ENCODE data around the gene SNX19. TPM values are rescaled to one million over a fixed set of nuclear protein-coding genes. Genes with fewer than 3 reads are reported as not detected.

SNX19 gene
- polyA plus RNA-seq, 1 of the 3 experiments (the other 2 are of a cell fraction): 16.6 TPM

DNA sequence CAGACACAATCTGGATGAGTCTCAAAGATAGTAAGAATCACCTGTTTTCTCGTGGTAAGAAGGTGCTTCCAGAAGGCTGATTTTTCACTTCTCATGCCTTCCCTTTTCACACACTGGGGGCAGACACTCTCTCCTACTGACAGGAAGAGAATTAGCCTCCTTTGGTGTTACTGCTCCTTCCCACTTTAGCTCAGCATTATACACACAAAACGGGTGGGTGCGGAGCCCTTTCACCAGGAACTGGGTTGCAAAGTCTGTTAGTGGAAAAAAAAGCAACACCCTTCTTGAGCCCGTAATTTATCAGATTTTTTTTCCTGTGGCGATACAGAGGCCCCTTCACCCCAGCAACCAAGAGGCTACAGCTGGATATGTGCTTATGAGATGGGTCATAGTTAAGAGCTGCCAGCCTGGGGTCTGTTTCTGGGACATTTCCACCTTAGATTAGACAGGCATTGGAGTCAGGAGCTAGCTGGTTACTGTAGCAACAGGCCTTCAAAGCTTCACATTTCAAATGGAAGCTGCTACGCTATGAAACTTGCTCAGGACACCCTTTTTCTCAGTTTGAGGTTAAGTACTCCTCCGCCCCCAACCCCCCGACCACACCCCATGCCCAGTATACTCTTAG is 48.1 kb downstream of the SNX19 start:
- WGBS (ENCODE audit: low lambda C conversion rate): 90% methylated on average over 7 of the region's 8 CpGs
- CTCF ChIA-PET: interaction anchor here (0.8 to 25.0 kb wide), 4 partner anchors 13 to 432 kb away, joined by 3 to 747 read pairs (median 7); partner anchors contain the start of genes ADAMTS15 and ADAMTS8
- Histone ChIP-seq H4K20me1 (ENCODE audit: insufficient read depth) (no peaks in the 10 kb centered on the region), H3F3A (replicated peaks; ENCODE audit: insufficient read depth) (no peaks in the 10 kb centered on the region), H3K79me2 (ENCODE audit: insufficient read depth) (no peaks in the 10 kb centered on the region), H3K9me2 (no peaks in the 10 kb centered on the region), H3K27ac (ENCODE audit: low read depth in 2 of 2, low read length in 1 of 2) (no peak overlapping the region), H3K9me3 (no peaks in the 10 kb centered on the region), H3K36me3 (replicated peaks in 1 of 2; ENCODE audit: control insufficient read depth in 1 of 2, insufficient read depth in 2 of 2, low read length in 1 of 2) (peaks cover 22 to 28% of the 10 kb centered on the region in 2 experiments), H3K9ac (no peak overlapping the region), H3K4me3 (ENCODE audit: low read depth in 2 of 2, low read length in 1 of 2) (no peak overlapping the region), H3K27me3 (ENCODE audit: insufficient read depth) (no peaks in the 10 kb centered on the region), H3K4me2 (no peak overlapping the region), H2AFZ (ENCODE audit: low read depth) (no peak overlapping the region), H3K4me1 (ENCODE audit: control insufficient read depth in 1 of 2, insufficient read depth in 2 of 2, low read depth in 1 of 2, low read length in 1 of 2) (no peaks in the 10 kb centered on the region)
- DNase-seq: no peak
- POLR2A ChIA-PET: no interaction called here
- TF ChIP-seq ELF1 (IDR thresholded peaks at IDR 0.05) (no peak), TAF1 (IDR thresholded peaks at IDR 0.05; ENCODE audit: borderline replicate concordance, low read depth, low read length) (no peak), EZH2phosphoT487 (IDR thresholded peaks at IDR 0.05; ENCODE audit: borderline replicate concordance, low read depth) (no peak), GABPA (IDR thresholded peaks at IDR 0.05; ENCODE audit: low read depth) (no peak), RFX5 (IDR thresholded peaks at IDR 0.05; ENCODE audit: low read length) (no peak)

- POLR2A ChIA-PET: no interaction called here
These were observed 49.4 kb downstream of the SNX19 start for GRCh38 chr11:130866831-130867230.

DNA sequence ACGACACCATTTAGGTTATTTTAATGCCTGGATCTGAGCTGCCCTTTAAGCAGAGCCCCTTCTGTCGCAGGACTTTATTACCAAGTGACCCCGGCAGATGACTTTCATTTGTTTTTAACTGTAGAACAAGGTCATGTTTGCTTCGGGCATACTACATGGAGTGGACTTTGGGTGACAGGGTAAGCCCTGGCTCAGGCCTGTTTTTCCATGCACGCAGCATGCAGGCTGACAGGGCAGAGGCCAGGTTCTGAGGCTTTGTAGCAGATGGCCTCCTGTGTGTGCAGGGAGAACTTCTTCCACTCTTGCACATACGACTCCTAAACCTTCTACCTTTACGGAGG is 50.5 kb downstream of the SNX19 start:
- H3K9me3 ChIP-seq: no peaks in the 10 kb centered on the region
- H4K20me1 ChIP-seq (ENCODE audit: insufficient read depth): no peaks in the 10 kb centered on the region
- WGBS (ENCODE audit: low lambda C conversion rate): 93% methylated on average over 6 of the region's 7 CpGs
- H3K9me2 ChIP-seq: no peaks in the 10 kb centered on the region
- DNase-seq: no peak
- no peak for TF ChIP-seq TAF1 (IDR thresholded peaks at IDR 0.05; ENCODE audit: borderline replicate concordance, low read depth, low read length)
- no peak for TF ChIP-seq EZH2phosphoT487 (IDR thresholded peaks at IDR 0.05; ENCODE audit: borderline replicate concordance, low read depth)
- TF ChIP-seq TEAD4 (IDR thresholded peaks at IDR 0.05; ENCODE audit: borderline replicate concordance, insufficient read depth): no peak
- TF ChIP-seq SIN3A (IDR thresholded peaks at IDR 0.05; ENCODE audit: borderline replicate concordance, low read depth, low read length): no peak
- TF ChIP-seq TCF12 (IDR thresholded peaks at IDR 0.05): no peak
- TF ChIP-seq EP300 (IDR thresholded peaks at IDR 0.05; ENCODE audit: borderline replicate concordance in 1 of 2, low read depth in 1 of 2, low read length in 1 of 2): no peak
- no peak for TF ChIP-seq GATA2 (CRISPR knock-in tag; IDR thresholded peaks at IDR 0.05)
- TF ChIP-seq, protein P1, sequence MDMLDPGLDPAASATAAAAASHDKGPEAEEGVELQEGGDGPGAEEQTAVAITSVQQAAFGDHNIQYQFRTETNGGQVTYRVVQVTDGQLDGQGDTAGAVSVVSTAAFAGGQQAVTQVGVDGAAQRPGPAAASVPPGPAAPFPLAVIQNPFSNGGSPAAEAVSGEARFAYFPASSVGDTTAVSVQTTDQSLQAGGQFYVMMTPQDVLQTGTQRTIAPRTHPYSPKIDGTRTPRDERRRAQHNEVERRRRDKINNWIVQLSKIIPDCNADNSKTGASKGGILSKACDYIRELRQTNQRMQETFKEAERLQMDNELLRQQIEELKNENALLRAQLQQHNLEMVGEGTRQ (IDR thresholded peaks at IDR 0.05; ENCODE audit: borderline replicate concordance, low read depth, low read length): no peak
- TF ChIP-seq ELF1 (IDR thresholded peaks at IDR 0.05): no peak
- peaks cover 6 to 9% of the 10 kb centered on the region in 2 experiments for H3K36me3 ChIP-seq (replicated peaks in 1 of 2; ENCODE audit: control insufficient read depth in 1 of 2, insufficient read depth in 2 of 2, low read length in 1 of 2)
- POLR2A ChIA-PET: no interaction called here
- H3K9ac ChIP-seq: no peak overlapping the region
- no peak overlapping the region for H2AFZ ChIP-seq (ENCODE audit: low read depth)
- CTCF ChIA-PET: interaction anchor here (25.0 kb wide), 1 partner anchor 430 kb away, joined by 747 read pairs; the partner anchor contains the start of genes ADAMTS15 and ADAMTS8
- H3F3A ChIP-seq (replicated peaks; ENCODE audit: insufficient read depth): no peaks in the 10 kb centered on the region
- H3K27ac ChIP-seq (ENCODE audit: low read depth in 2 of 2, low read length in 1 of 2): no peak overlapping the region
- no peak overlapping the region for H3K4me3 ChIP-seq (ENCODE audit: low read depth in 2 of 2, low read length in 1 of 2)
- no peak overlapping the region for H3K4me2 ChIP-seq
- H3K4me1 ChIP-seq (ENCODE audit: control insufficient read depth in 1 of 2, insufficient read depth in 2 of 2, low read depth in 1 of 2, low read length in 1 of 2): peaks cover 0 to 2% of the 10 kb centered on the region in 2 experiments; a peak in 1 of 4 replicates
- no peaks in the 10 kb centered on the region for H3K79me2 ChIP-seq (ENCODE audit: insufficient read depth)
- H3K27me3 ChIP-seq (ENCODE audit: insufficient read depth): no peaks in the 10 kb centered on the region

More at GRCh38 chr11:130866831-130867230, 49.4 kb downstream of the SNX19 start:
- H3F3A ChIP-seq (replicated peaks; ENCODE audit: insufficient read depth): no peaks in the 10 kb centered on the region
- no peaks in the 10 kb centered on the region for H3K27me3 ChIP-seq (ENCODE audit: insufficient read depth)
- H3K79me2 ChIP-seq (ENCODE audit: insufficient read depth): no peaks in the 10 kb centered on the region
- no peak overlapping the region for H3K4me3 ChIP-seq (ENCODE audit: low read depth in 2 of 2, low read length in 1 of 2)
- no peak overlapping the region for H3K4me2 ChIP-seq
- CTCF ChIA-PET: interaction anchor here (0.9 to 25.0 kb wide), 4 partner anchors 28 to 477 kb away, joined by 3 to 747 read pairs (median 6); partner anchors contain the start of genes ADAMTS15 and ADAMTS8
- no peaks in the 10 kb centered on the region for H3K9me3 ChIP-seq
- peaks cover 17 to 20% of the 10 kb centered on the region in 2 experiments for H3K36me3 ChIP-seq (replicated peaks in 1 of 2; ENCODE audit: control insufficient read depth in 1 of 2, insufficient read depth in 2 of 2, low read length in 1 of 2)
- no peak overlapping the region for H2AFZ ChIP-seq (ENCODE audit: low read depth)
- H3K27ac ChIP-seq (ENCODE audit: low read depth in 2 of 2, low read length in 1 of 2): no peak overlapping the region
- no peak for TF ChIP-seq SIN3A (IDR thresholded peaks at IDR 0.05; ENCODE audit: borderline replicate concordance, low read depth, low read length)
- no peaks in the 10 kb centered on the region for H4K20me1 ChIP-seq (ENCODE audit: insufficient read depth)
- H3K9me2 ChIP-seq: no peaks in the 10 kb centered on the region
- DNase-seq: no peak
- WGBS (ENCODE audit: low lambda C conversion rate): 95% methylated on average over 4 of the region's 4 CpGs
- no peak overlapping the region for H3K9ac ChIP-seq
- H3K4me1 ChIP-seq (ENCODE audit: control insufficient read depth in 1 of 2, insufficient read depth in 2 of 2, low read depth in 1 of 2, low read length in 1 of 2): peaks cover 0 to under 1% of the 10 kb centered on the region in 2 experiments; a peak in 1 of 4 replicates

Data from SK-N-SH (cell line).